Thyroid gland (tissue), 4 donors: Measurements from ENCODE around the gene HDAC9.

Experiments used
- CTCF ChIP-seq, 6 experiments: fragments of 200-600 bp in 3 of 6; fragments of 450-650 bp in 3 of 6; sonication (generic) in 3 of 6; IDR thresholded peaks; one replicate each; pipeline ENCODE4 v1.5.1; 2016 to 2019; ENCODE audit warnings: antibody characterized with exemption in 6 of 6, mild to moderate bottlenecking in 2 of 6, inconsistent platforms in 1 of 6, moderate library complexity in 1 of 6
- POLR2A ChIP-seq, 2 donors: fragments of 450-650 bp; IDR thresholded peaks; one replicate each; pipeline ENCODE4 v1.6.1; 2017; ENCODE audit warnings: antibody characterized with exemption in 2 of 2, mild to moderate bottlenecking in 2 of 2, moderate library complexity in 1 of 2

GRCh38 chr7:18666107-18666728 lies 170.7 kb downstream of the HDAC9 start:
- TF ChIP-seq POLR2A (IDR thresholded peaks at IDR 0.05) (no peak), CTCF (IDR thresholded peaks at IDR 0.05) (peak; percentile 44 to 88 (median 60))
